Chondrocyte (in vitro differentiated cells): ENCODE results near the gene SLC25A21. TPM values are rescaled to one million over a fixed set of nuclear protein-coding genes. Genes with fewer than 3 reads are reported as not detected.

Experiments
- DNase-seq: peaks from one replicate; pipeline ENCODE4 v3.0.0; 2021; ENCODE audit warnings: mixed read lengths, low spot score
- H3K27ac Mint-ChIP-seq: one replicate; pipeline ENCODE4 v1.8.0; 2021; ENCODE audit warnings: mild to moderate bottlenecking, moderate library complexity, mixed read lengths; ENCODE audit not compliant: unreplicated experiment
- H3K27me3 Mint-ChIP-seq: 2 replicates; pipeline ENCODE4 v1.8.0; 2021; ENCODE audit warnings: low read depth, mixed read lengths
- H3K36me3 Mint-ChIP-seq: 2 replicates; pipeline ENCODE4 v1.8.0; 2021; ENCODE audit warnings: low read depth, mixed read lengths
- H3K4me1 Mint-ChIP-seq: 2 replicates; pipeline ENCODE4 v1.8.0; 2021; ENCODE audit warnings: low read depth, mild to moderate bottlenecking, mixed read lengths
- H3K4me3 Mint-ChIP-seq: one replicate; pipeline ENCODE4 v1.8.0; 2021; ENCODE audit warnings: mild to moderate bottlenecking, moderate library complexity, mixed read lengths; ENCODE audit not compliant: unreplicated experiment
- H3K9me3 Mint-ChIP-seq: 2 replicates; pipeline ENCODE4 v1.8.0; 2021; ENCODE audit warnings: low read depth, mixed read lengths
- CTCF ChIP-seq: fragments of 200-600 bp; sonication (generic); IDR thresholded peaks from 2 replicates; pipeline ENCODE4 v1.5.0; 2021; ENCODE audit warnings: antibody characterized with exemption, mild to moderate bottlenecking, moderate library complexity
- total RNA-seq: library from RNA; stranded (reverse); gene quantifications from 3 replicates; pipeline ENCODE4 v1.2.1, GENCODE V29; 2021

Gene SLC25A21
- total RNA-seq, 1 donor from 2014 or later = 0.22 TPM

GRCh38 chr14:36845356-36846012 lies 326.9 kb downstream of the SLC25A21 start:
- peaks cover 15% of the 10 kb centered on the region for H3K27me3 Mint-ChIP-seq
- DNase-seq = no peak
- TF ChIP-seq CTCF = no peak
- no peak overlapping the region for H3K27ac Mint-ChIP-seq
- no peaks in the 10 kb centered on the region for H3K36me3 Mint-ChIP-seq
- H3K4me1 Mint-ChIP-seq = no peaks in the 10 kb centered on the region
- H3K4me3 Mint-ChIP-seq = no peak overlapping the region
- H3K9me3 Mint-ChIP-seq = no peaks in the 10 kb centered on the region

GRCh38 chr14:36844443-36845195 lies 327.8 kb downstream of the SLC25A21 start:
- H3K36me3 Mint-ChIP-seq = no peaks in the 10 kb centered on the region
- H3K4me1 Mint-ChIP-seq = no peaks in the 10 kb centered on the region
- H3K9me3 Mint-ChIP-seq = no peaks in the 10 kb centered on the region
- no peak for DNase-seq
- peaks cover 10% of the 10 kb centered on the region for H3K27me3 Mint-ChIP-seq
- TF ChIP-seq CTCF = no peak
- no peak overlapping the region for H3K27ac Mint-ChIP-seq
- no peak overlapping the region for H3K4me3 Mint-ChIP-seq

- no peaks in the 10 kb centered on the region for H3K36me3 Mint-ChIP-seq
- H3K27me3 Mint-ChIP-seq = peaks cover 10% of the 10 kb centered on the region
- no peak for TF ChIP-seq CTCF
- no peak for DNase-seq
- no peaks in the 10 kb centered on the region for H3K9me3 Mint-ChIP-seq
- no peaks in the 10 kb centered on the region for H3K4me1 Mint-ChIP-seq
- H3K27ac Mint-ChIP-seq = no peak overlapping the region
- no peak overlapping the region for H3K4me3 Mint-ChIP-seq
Measured at GRCh38 chr14:36843410-36843809, 329.0 kb downstream of the SLC25A21 start.

GRCh38 chr14:36835128-36835527 lies 337.3 kb downstream of the SLC25A21 start:
- Mint-ChIP-seq H3K36me3 (no peaks in the 10 kb centered on the region), H3K9me3 (no peaks in the 10 kb centered on the region), H3K27me3 (no peaks in the 10 kb centered on the region), H3K4me1 (no peaks in the 10 kb centered on the region), H3K4me3 (no peak overlapping the region), H3K27ac (no peak overlapping the region)
- no peak for DNase-seq
- TF ChIP-seq CTCF = no peak

- H3K27ac Mint-ChIP-seq = no peak overlapping the region
- H3K27me3 Mint-ChIP-seq = peaks cover 4% of the 10 kb centered on the region
- no peak for TF ChIP-seq CTCF
- no peaks in the 10 kb centered on the region for H3K36me3 Mint-ChIP-seq
- no peaks in the 10 kb centered on the region for H3K4me1 Mint-ChIP-seq
- H3K9me3 Mint-ChIP-seq = no peaks in the 10 kb centered on the region
- no peak overlapping the region for H3K4me3 Mint-ChIP-seq
- no peak for DNase-seq
Measured at GRCh38 chr14:36834293-36834692, 338.1 kb downstream of the SLC25A21 start.
